Measurements from ENCODE around the gene TPRA1. TPM values are rescaled to one million over a fixed set of nuclear protein-coding genes. Genes with fewer than 3 reads are reported as not detected.

Gene TPRA1
- polyA plus RNA-seq, 2 of the 4 experiments (the other 2 are of a cell fraction): 13.5 to 19.5 TPM

- no peak for TF ChIP-seq BCL3 (IDR thresholded peaks at IDR 0.05)
- TF ChIP-seq HEYL (CRISPR knock-in tag; IDR thresholded peaks at IDR 0.05): no peak
- no peak for TF ChIP-seq TP53 (CRISPR knock-in tag; IDR thresholded peaks at IDR 0.05)
- TF ChIP-seq TFCP2L1 (CRISPR knock-in tag; IDR thresholded peaks at IDR 0.05): no peak
- TF ChIP-seq HOXB5 (CRISPR knock-in tag; IDR thresholded peaks at IDR 0.05): no peak
- TF ChIP-seq REST (IDR thresholded peaks at IDR 0.05): no peak
- TF ChIP-seq CTCF (IDR thresholded peaks at IDR 0.05): no peak
- no peak for TF ChIP-seq FOSL2 (IDR thresholded peaks at IDR 0.05)
- TF ChIP-seq FOSL2 (CRISPR knock-in tag; IDR thresholded peaks at IDR 0.05): no peak
- H3K27ac ChIP-seq: no peak overlapping the region
- WGBS (ENCODE audit: missing lambda C conversion rate): 91% methylated on average over 41 of the region's 41 CpGs
- ATAC-seq (no peak), DNase-seq (ENCODE audit: low read depth in 1 of 2, low spot score in 1 of 2) (no peak), FAIRE-seq (no peak)
- no peaks in the 10 kb centered on the region for H3K4me1 ChIP-seq
- ChIA-PET CTCF (interaction anchor here (0.6 to 0.7 kb wide), 2 partner anchors 1092 to 1501 kb away, joined by 3 read pairs; no protein-coding TSS in a partner anchor), POLR2A (no interaction called here)
- no peak overlapping the region for H3K4me3 ChIP-seq
- no peaks in the 10 kb centered on the region for H3K9me3 ChIP-seq
- H3K4me2 ChIP-seq: no peak overlapping the region
Measured at GRCh38 chr3:127604546-127605165, 14.1 kb upstream of the TPRA1 start.

GRCh38 chr3:127604035-127604434 lies 13.5 kb upstream of the TPRA1 start:
- no peak overlapping the region for H3K4me3 ChIP-seq
- ChIA-PET CTCF (interaction anchor here (1.2 kb wide), 1 partner anchor 29 kb away, joined by 8 read pairs; no protein-coding TSS in a partner anchor), POLR2A (no interaction called here)
- FAIRE-seq (no peak), DNase-seq (ENCODE audit: low read depth in 1 of 2, low spot score in 1 of 2) (no peak), ATAC-seq (no peak)
- peaks cover 5% of the 10 kb centered on the region; the same call in 2 of the 3 replicates for H3K4me1 ChIP-seq
- WGBS (ENCODE audit: missing lambda C conversion rate): 95% methylated on average over 7 of the region's 7 CpGs
- no peak overlapping the region for H3K4me2 ChIP-seq
- H3K27ac ChIP-seq: no peak overlapping the region
- no peaks in the 10 kb centered on the region for H3K9me3 ChIP-seq
- no peak for TF ChIP-seq RNF2 (IDR thresholded peaks at IDR 0.05; ENCODE audit: borderline replicate concordance, low read depth)

GRCh38 chr3:127600749-127601456 lies 10.4 kb upstream of the TPRA1 start:
- ATAC-seq (no peak), DNase-seq (ENCODE audit: low read depth in 1 of 2, low spot score in 1 of 2) (no peak), FAIRE-seq (no peak)
- Histone ChIP-seq H3K4me2 (no peak overlapping the region), H3K9me3 (no peaks in the 10 kb centered on the region), H3K4me1 (peaks cover 8% of the 10 kb centered on the region; the same call in 2 of the 3 replicates), H3K4me3 (no peak overlapping the region), H3K27ac (no peak overlapping the region)
- CTCF ChIA-PET: no interaction called here
- 85% methylated on average over 6 of the region's 6 CpGs for WGBS (ENCODE audit: missing lambda C conversion rate)
- POLR2A ChIA-PET: no interaction called here
- TF ChIP-seq NFE2L2 (conservative IDR thresholded peaks at IDR 0.05; ENCODE audit: low read length): no peak
- TF ChIP-seq MYC (IDR thresholded peaks at IDR 0.05; ENCODE audit: borderline replicate concordance, low read length): no peak
- no peak for TF ChIP-seq MAZ (IDR thresholded peaks at IDR 0.05; ENCODE audit: borderline replicate concordance, low read depth, low read length)
- TF ChIP-seq TP53 (CRISPR knock-in tag; IDR thresholded peaks at IDR 0.05): no peak
- no peak for TF ChIP-seq HES2 (IDR thresholded peaks at IDR 0.05)
- TF ChIP-seq NPAS2 (CRISPR knock-in tag; IDR thresholded peaks at IDR 0.05; ENCODE audit: borderline replicate concordance): no peak
- no peak for TF ChIP-seq CHD4 (IDR thresholded peaks at IDR 0.05; ENCODE audit: borderline replicate concordance)

Measured in A549 (cell line).